H9 (cell line): Measurements from ENCODE around the gene IL10RA. TPM values are rescaled to one million over a fixed set of nuclear protein-coding genes. Genes with fewer than 3 reads are reported as not detected.

Source experiments
- DNase-seq: peaks from one replicate; pipeline ENCODE4 v3.0.0-alpha.2; 2017
- H2AFZ ChIP-seq: one replicate; pipeline ENCODE4 v1.6.1; 2013; ENCODE audit warnings: mild to moderate bottlenecking, low read length, control low read depth, moderate library complexity
- H2AK5ac ChIP-seq: 2 replicates; pipeline ENCODE4 v1.6.1; 2013; ENCODE audit warnings: low read length, control low read depth, mixed read lengths; ENCODE audit not compliant: insufficient read length
- H2BK120ac ChIP-seq: one replicate; pipeline ENCODE4 v1.6.1; 2013; ENCODE audit warnings: low read depth, mild to moderate bottlenecking, low read length, control low read depth, inconsistent platforms; ENCODE audit not compliant: poor library complexity, severe bottlenecking
- H2BK12ac ChIP-seq: 2 replicates; pipeline ENCODE4 v1.6.1; 2013; ENCODE audit warnings: low read length, control low read depth, mixed read lengths, low read depth; ENCODE audit not compliant: insufficient read length
- H2BK15ac ChIP-seq: 2 replicates; pipeline ENCODE4 v1.6.1; 2013; ENCODE audit warnings: low read depth, low read length, control low read depth
- H2BK20ac ChIP-seq: one replicate; pipeline ENCODE4 v1.6.1; 2013; ENCODE audit warnings: low read depth, mild to moderate bottlenecking, low read length, control low read depth, inconsistent platforms; ENCODE audit not compliant: poor library complexity, severe bottlenecking
- H2BK5ac ChIP-seq: 2 replicates; pipeline ENCODE4 v1.6.1; 2013; ENCODE audit warnings: low read length, control low read depth, mixed read lengths; ENCODE audit not compliant: insufficient read length
- H3K14ac ChIP-seq: 2 replicates; pipeline ENCODE4 v1.6.1; 2013; ENCODE audit warnings: low read length, control low read depth; ENCODE audit not compliant: insufficient read depth
- H3K18ac ChIP-seq: 2 replicates; pipeline ENCODE4 v1.6.1; 2013; ENCODE audit warnings: low read depth, mild to moderate bottlenecking, mixed read lengths, low read length, control low read depth; ENCODE audit not compliant: insufficient read length
- H3K23ac ChIP-seq: 2 replicates; pipeline ENCODE4 v1.6.1; 2013; ENCODE audit warnings: low read length, control low read depth, mixed read lengths, low read depth; ENCODE audit not compliant: insufficient read length
- H3K23me2 ChIP-seq: 2 replicates; pipeline ENCODE4 v1.6.1; 2013; ENCODE audit warnings: low read depth, mild to moderate bottlenecking, mixed read lengths, low read length, control low read depth; ENCODE audit not compliant: insufficient read length, poor library complexity, severe bottlenecking
- H3K27ac ChIP-seq: 2 replicates; pipeline ENCODE4 v1.5.1; 2013; ENCODE audit warnings: low read length, control low read depth, mixed read lengths, low read depth; ENCODE audit not compliant: insufficient read length
- H3K27me3 ChIP-seq: 2 replicates; pipeline ENCODE4 v1.6.1; 2013; ENCODE audit warnings: low read length, control low read depth, inconsistent platforms; ENCODE audit not compliant: insufficient read depth
- H3K4ac ChIP-seq: 2 replicates; pipeline ENCODE4 v1.6.1; 2013; ENCODE audit warnings: low read depth, mild to moderate bottlenecking, control low read depth, inconsistent platforms, low read length, moderate library complexity
- H3K4me1 ChIP-seq: 2 replicates; pipeline ENCODE4 v1.6.1; 2013; ENCODE audit warnings: low read length, control low read depth, inconsistent platforms; ENCODE audit not compliant: insufficient read depth
- H3K4me2 ChIP-seq: 2 replicates; pipeline ENCODE4 v1.6.1; 2013; ENCODE audit warnings: low read length, control low read depth, mixed read lengths; ENCODE audit not compliant: insufficient read length, insufficient read depth
- H3K56ac ChIP-seq: 2 replicates; pipeline ENCODE4 v1.6.1; 2013; ENCODE audit warnings: low read depth, mild to moderate bottlenecking, mixed read lengths, low read length, control low read depth; ENCODE audit not compliant: insufficient read length
- H3K79me1 ChIP-seq: 2 replicates; pipeline ENCODE4 v1.6.1; 2013; ENCODE audit warnings: low read depth, mild to moderate bottlenecking, moderate library complexity, low read length, control low read depth, inconsistent platforms; ENCODE audit not compliant: insufficient read depth, poor library complexity, severe bottlenecking
- H3K79me2 ChIP-seq: 2 replicates; pipeline ENCODE4 v1.6.1; 2013; ENCODE audit warnings: low read length, control low read depth, inconsistent platforms; ENCODE audit not compliant: insufficient read depth
- H3K9ac ChIP-seq: 2 replicates; pipeline ENCODE4 v1.6.1; 2013; ENCODE audit warnings: low read length, control low read depth, mixed read lengths; ENCODE audit not compliant: insufficient read length; ENCODE audit errors: extremely low read depth
- H3K9me3 ChIP-seq: one replicate; pipeline ENCODE4 v1.6.1; 2013; ENCODE audit warnings: low read depth, low read length, inconsistent platforms; ENCODE audit not compliant: control insufficient read depth
- H3T11ph ChIP-seq: one replicate; pipeline ENCODE4 v1.6.1; 2013; ENCODE audit warnings: mild to moderate bottlenecking, low read length, control low read depth, inconsistent platforms
- H4K20me1 ChIP-seq: one replicate; pipeline ENCODE4 v1.6.1; 2013; ENCODE audit not compliant: control insufficient read depth, insufficient read length, insufficient read depth
- H4K5ac ChIP-seq: 2 replicates; pipeline ENCODE4 v1.6.1; 2013; ENCODE audit warnings: low read depth, mild to moderate bottlenecking, mixed read lengths, low read length, control low read depth; ENCODE audit not compliant: insufficient read length
- H4K8ac ChIP-seq: replicated peaks from 2 replicates; pipeline ENCODE4 v1.6.1; 2013; ENCODE audit warnings: low read length, control low read depth, mixed read lengths, low read depth; ENCODE audit not compliant: insufficient read length
- H4K91ac ChIP-seq: 2 replicates; pipeline ENCODE4 v1.6.1; 2013; ENCODE audit warnings: low read depth, mild to moderate bottlenecking, moderate library complexity, mixed read lengths, low read length, control low read depth; ENCODE audit not compliant: insufficient read length
- H3K27ac Mint-ChIP-seq, 3 experiments: 2 replicates in 2 of 3; 3 replicates in 1 of 3; pipeline ENCODE4 v1.8.0; 2020 to 2021; ENCODE audit warnings: mixed read lengths in 3 of 3, mild to moderate bottlenecking in 1 of 3, moderate library complexity in 1 of 3
- H3K27me3 Mint-ChIP-seq: 2 replicates; pipeline ENCODE4 v1.8.0; 2021; ENCODE audit warnings: low read depth, mild to moderate bottlenecking, moderate library complexity, mixed read lengths
- H3K36me3 Mint-ChIP-seq, 3 experiments: 2 replicates in 2 of 3; 3 replicates in 1 of 3; pipeline ENCODE4 v1.8.0; 2020 to 2021; ENCODE audit warnings: low read depth in 3 of 3, mixed read lengths in 3 of 3; ENCODE audit not compliant: insufficient read depth in 1 of 3
- H3K4me1 Mint-ChIP-seq, 2 experiments: 2 replicates each; pipeline ENCODE4 v1.8.0; 2020; ENCODE audit warnings: mixed read lengths in 2 of 2
- H3K4me3 Mint-ChIP-seq, 2 experiments: 2 replicates in 1 of 2; 3 replicates in 1 of 2; pipeline ENCODE4 v1.8.0; 2020 to 2021; ENCODE audit warnings: mild to moderate bottlenecking in 2 of 2, mixed read lengths in 2 of 2, moderate library complexity in 1 of 2
- H3K9me3 Mint-ChIP-seq, 2 experiments: 2 replicates in 1 of 2; 3 replicates in 1 of 2; pipeline ENCODE4 v1.8.0; 2020; ENCODE audit warnings: mild to moderate bottlenecking in 2 of 2, mixed read lengths in 2 of 2, moderate library complexity in 1 of 2
- WGBS: extraction: QIAGEN DNeasy Blood & Tissue Kit; methylation state at CpG from one replicate; pipeline ENCODE4 v1.1.7; 2013; ENCODE audit warnings: missing lambda C conversion rate, low lambda C conversion rate, mixed read lengths; ENCODE audit not compliant: insufficient read length; ENCODE audit errors: extremely low coverage; 5-methylcytosine and 5-hydroxymethylcytosine counted together
- total RNA-seq: library from RNA; stranded (reverse); gene quantifications from 2 replicates; pipeline ENCODE4 v1.2.1, GENCODE V29; 2021
- TF ChIP-seq, protein P1 (sequence below): fragments of 200-600 bp; sonication (generic); conservative IDR thresholded peaks from 3 replicates; pipeline ENCODE4 v1.8.0; 2021; ENCODE audit warnings: antibody characterized with exemption, mild to moderate bottlenecking

Gene IL10RA
- total RNA-seq, 1 experiment from 2014 or later = not detected

DNA sequence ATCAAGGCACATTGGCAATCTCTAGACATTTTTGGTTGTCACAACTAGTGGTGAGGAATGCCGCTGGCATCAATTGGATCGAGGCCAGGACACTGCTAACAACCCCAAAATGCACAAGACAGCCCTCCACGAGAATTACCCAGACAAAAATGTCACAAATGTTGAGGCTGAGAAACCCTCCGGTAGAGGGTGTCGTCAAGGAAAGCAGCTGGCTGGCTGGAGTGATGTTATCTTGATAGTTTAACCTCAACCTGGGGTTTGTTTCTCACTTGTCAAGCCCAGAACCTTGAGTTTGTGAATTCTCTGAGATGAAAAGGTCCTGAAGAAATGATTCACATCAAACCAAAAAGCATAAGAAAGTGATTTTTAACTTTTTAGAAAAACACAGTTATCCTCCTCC lies 35.9 kb upstream of the IL10RA start:
- Histone ChIP-seq H4K20me1 (no peaks in the 10 kb centered on the region), H4K91ac (no peak overlapping the region), H3K18ac (no peak overlapping the region), H4K5ac (no peak overlapping the region), H3K4me1 (no peaks in the 10 kb centered on the region), H3K27ac (no peak overlapping the region), H2AK5ac (no peak overlapping the region), H2BK120ac (no peak overlapping the region), H3K4ac (no peak overlapping the region), H2BK20ac (no peak overlapping the region), H2BK5ac (no peak overlapping the region), H3K9me3 (no peaks in the 10 kb centered on the region), H3K9ac (no peak overlapping the region), H3K23me2 (no peaks in the 10 kb centered on the region), H3K56ac (no peak overlapping the region), H3T11ph (no peak overlapping the region), H3K14ac (no peak overlapping the region), H3K79me2 (no peaks in the 10 kb centered on the region), H2AFZ (no peak overlapping the region), H3K27me3 (no peaks in the 10 kb centered on the region), H2BK12ac (no peak overlapping the region), H3K4me2 (no peak overlapping the region), H2BK15ac (no peak overlapping the region), H4K8ac (no peak overlapping the region), H3K79me1 (no peaks in the 10 kb centered on the region), H3K23ac (no peak overlapping the region)
- no peak for DNase-seq
- Mint-ChIP-seq H3K4me1 (peaks cover 2 to 6% of the 10 kb centered on the region in 2 experiments; a peak in 2 of 4 replicates), H3K36me3 (no peaks in the 10 kb centered on the region), H3K4me3 (no peak overlapping the region), H3K27me3 (peaks cover 8% of the 10 kb centered on the region), H3K9me3 (no peaks in the 10 kb centered on the region), H3K27ac (no peak overlapping the region)
- WGBS = no CpG with 5 or more reads among the region's 5 CpGs
- TF ChIP-seq, protein P1, sequence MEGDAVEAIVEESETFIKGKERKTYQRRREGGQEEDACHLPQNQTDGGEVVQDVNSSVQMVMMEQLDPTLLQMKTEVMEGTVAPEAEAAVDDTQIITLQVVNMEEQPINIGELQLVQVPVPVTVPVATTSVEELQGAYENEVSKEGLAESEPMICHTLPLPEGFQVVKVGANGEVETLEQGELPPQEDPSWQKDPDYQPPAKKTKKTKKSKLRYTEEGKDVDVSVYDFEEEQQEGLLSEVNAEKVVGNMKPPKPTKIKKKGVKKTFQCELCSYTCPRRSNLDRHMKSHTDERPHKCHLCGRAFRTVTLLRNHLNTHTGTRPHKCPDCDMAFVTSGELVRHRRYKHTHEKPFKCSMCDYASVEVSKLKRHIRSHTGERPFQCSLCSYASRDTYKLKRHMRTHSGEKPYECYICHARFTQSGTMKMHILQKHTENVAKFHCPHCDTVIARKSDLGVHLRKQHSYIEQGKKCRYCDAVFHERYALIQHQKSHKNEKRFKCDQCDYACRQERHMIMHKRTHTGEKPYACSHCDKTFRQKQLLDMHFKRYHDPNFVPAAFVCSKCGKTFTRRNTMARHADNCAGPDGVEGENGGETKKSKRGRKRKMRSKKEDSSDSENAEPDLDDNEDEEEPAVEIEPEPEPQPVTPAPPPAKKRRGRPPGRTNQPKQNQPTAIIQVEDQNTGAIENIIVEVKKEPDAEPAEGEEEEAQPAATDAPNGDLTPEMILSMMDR = no peak
